M059J (cell line): ENCODE results near the gene ZBTB7A. TPM values are rescaled to one million over a fixed set of nuclear protein-coding genes. Genes with fewer than 3 reads are reported as not detected.

Experiments used
- total RNA-seq: library from RNA; depleted of rRNA; stranded (reverse); fragments of >200 nt; shearing (Covaris generic); gene quantifications from 2 replicates; pipeline ENCODE4 v1.2.3, GENCODE V29; 2014; rRNA removed

Gene ZBTB7A
- total RNA-seq, 1 experiment from 2014 or later, result 17.7 TPM

Other genes starting within 250 kb of the ZBTB7A start
- not detected in 2 replicates for gene ZFR2, start 197.9 kb downstream of the ZBTB7A start, total RNA-seq
- 0.12 TPM in 1 of 2 replicates, not detected in the other for gene ATCAY, start 186.2 kb downstream of the ZBTB7A start, total RNA-seq
- not detected in 2 replicates for gene NMRK2, start 133.8 kb downstream of the ZBTB7A start, total RNA-seq
- gene DAPK3, start 95.8 kb downstream of the ZBTB7A start, total RNA-seq, result 76.7 and 148 TPM in 2 replicates
- gene EEF2, start 81.4 kb downstream of the ZBTB7A start, total RNA-seq, result 667 and 964 TPM in 2 replicates
- 16.2 and 19.5 TPM in 2 replicates for gene PIAS4, start 59.2 kb downstream of the ZBTB7A start, total RNA-seq
- gene MAP2K2, start 57.2 kb upstream of the ZBTB7A start, total RNA-seq, result 115 and 162 TPM in 2 replicates
- gene CREB3L3, start 86.7 kb upstream of the ZBTB7A start, total RNA-seq, result 0.39 TPM in 1 of 2 replicates, not detected in the other
- gene SIRT6, start 115.7 kb upstream of the ZBTB7A start, total RNA-seq, result 9.4 and 21.9 TPM in 2 replicates
- 0.12 and 0.20 TPM in 2 replicates for gene ANKRD24, start 115.8 kb upstream of the ZBTB7A start, total RNA-seq
- 2.7 and 3.0 TPM in 2 replicates for gene EBI3, start 162.6 kb upstream of the ZBTB7A start, total RNA-seq
- gene YJU2, start 180.2 kb upstream of the ZBTB7A start, total RNA-seq, result 24.4 and 28.2 TPM in 2 replicates
- not detected in 2 replicates for gene SHD, start 212.4 kb upstream of the ZBTB7A start, total RNA-seq
- not detected in 2 replicates for gene TMIGD2, start 235.5 kb upstream of the ZBTB7A start, total RNA-seq
- 11.7 and 14.7 TPM in 2 replicates for gene FSD1, start 237.7 kb upstream of the ZBTB7A start, total RNA-seq